ENCODE results near the gene SMARCA4.

- TF ChIP-seq, protein P1, sequence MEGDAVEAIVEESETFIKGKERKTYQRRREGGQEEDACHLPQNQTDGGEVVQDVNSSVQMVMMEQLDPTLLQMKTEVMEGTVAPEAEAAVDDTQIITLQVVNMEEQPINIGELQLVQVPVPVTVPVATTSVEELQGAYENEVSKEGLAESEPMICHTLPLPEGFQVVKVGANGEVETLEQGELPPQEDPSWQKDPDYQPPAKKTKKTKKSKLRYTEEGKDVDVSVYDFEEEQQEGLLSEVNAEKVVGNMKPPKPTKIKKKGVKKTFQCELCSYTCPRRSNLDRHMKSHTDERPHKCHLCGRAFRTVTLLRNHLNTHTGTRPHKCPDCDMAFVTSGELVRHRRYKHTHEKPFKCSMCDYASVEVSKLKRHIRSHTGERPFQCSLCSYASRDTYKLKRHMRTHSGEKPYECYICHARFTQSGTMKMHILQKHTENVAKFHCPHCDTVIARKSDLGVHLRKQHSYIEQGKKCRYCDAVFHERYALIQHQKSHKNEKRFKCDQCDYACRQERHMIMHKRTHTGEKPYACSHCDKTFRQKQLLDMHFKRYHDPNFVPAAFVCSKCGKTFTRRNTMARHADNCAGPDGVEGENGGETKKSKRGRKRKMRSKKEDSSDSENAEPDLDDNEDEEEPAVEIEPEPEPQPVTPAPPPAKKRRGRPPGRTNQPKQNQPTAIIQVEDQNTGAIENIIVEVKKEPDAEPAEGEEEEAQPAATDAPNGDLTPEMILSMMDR (conservative IDR thresholded peaks at IDR 0.05), result no peak
- TF ChIP-seq ZFX (IDR thresholded peaks at IDR 0.05), result no peak
Observed at GRCh38 chr19:11007385-11007784, 46.6 kb downstream of the SMARCA4 start.

All from C4-2B (cell line).